NCI-H446 treated with DMSO at 0.1 percent for 48 hours (cell line): Measurements from ENCODE around the gene FGFRL1.

Experiments
- DNase-seq: peaks from one replicate; lab custom pipeline; 2025; lab: John Stamatoyannopoulos, UW

Gene FGFRL1

GRCh38 chr4:1023075-1023640 lies 11.7 kb downstream of the FGFRL1 start:
- DNase-seq = no peak

- no peak for DNase-seq
Measured at GRCh38 chr4:1023895-1024740, 12.7 kb downstream of the FGFRL1 start.

- DNase-seq = no peak
Measured at GRCh38 chr4:1024882-1025545, 13.6 kb downstream of the FGFRL1 start.

- DNase-seq = no peak
Measured at GRCh38 chr4:1026115-1026514, 14.7 kb downstream of the FGFRL1 start.

- DNase-seq = no peak
Measured at GRCh38 chr4:1027219-1027914, 15.9 kb downstream of the FGFRL1 start.

GRCh38 chr4:1027915-1028238 lies 16.5 kb downstream of the FGFRL1 start:
- DNase-seq = no peak

GRCh38 chr4:1028574-1029220 lies 17.3 kb downstream of the FGFRL1 start:
- DNase-seq = no peak

- no peak for DNase-seq
Measured at GRCh38 chr4:1029529-1029928, 18.1 kb downstream of the FGFRL1 start.

- DNase-seq = no peak
Measured at GRCh38 chr4:1030031-1030430, 18.6 kb downstream of the FGFRL1 start.

- DNase-seq = no peak
Measured at GRCh38 chr4:1030559-1030958, 19.1 kb downstream of the FGFRL1 start.

- DNase-seq = no peak
Measured at GRCh38 chr4:1031346-1031745, 19.9 kb downstream of the FGFRL1 start.

GRCh38 chr4:1031956-1032795 lies 20.8 kb downstream of the FGFRL1 start:
- no peak for DNase-seq

- no peak for DNase-seq
Measured at GRCh38 chr4:1032861-1033260, 21.4 kb downstream of the FGFRL1 start.

GRCh38 chr4:1033840-1034551 lies 22.6 kb downstream of the FGFRL1 start:
- DNase-seq = no peak

- no peak for DNase-seq
Measured at GRCh38 chr4:1035510-1035909, 24.1 kb downstream of the FGFRL1 start.

GRCh38 chr4:1036095-1036494 lies 24.7 kb downstream of the FGFRL1 start:
- no peak for DNase-seq

GRCh38 chr4:1036976-1037810 lies 25.8 kb downstream of the FGFRL1 start:
- DNase-seq = no peak

GRCh38 chr4:1038948-1039492 lies 27.6 kb downstream of the FGFRL1 start:
- no peak for DNase-seq
